Liver (tissue), 9 donors: ENCODE data around the gene NDUFS4. TPM values are rescaled to one million over a fixed set of nuclear protein-coding genes. Genes with fewer than 3 reads are reported as not detected.

Source experiments
- DNase-seq: peaks from one replicate; pipeline ENCODE4 v3.0.0-alpha.2; 2017; ENCODE audit warnings: low spot score
- H3K27ac ChIP-seq, 2 donors: one replicate each; pipeline ENCODE4 v1.7.0; 2013; ENCODE audit warnings: inconsistent platforms in 2 of 2, low read length in 2 of 2, control low read depth in 1 of 2, low read depth in 1 of 2, mild to moderate bottlenecking in 1 of 2
- H3K27me3 ChIP-seq, 4 donors: one replicate each; pipeline versions ENCODE4 v1.6.1 to v1.7.0; 2013; ENCODE audit warnings: low read length in 3 of 4, inconsistent platforms in 1 of 4, mild to moderate bottlenecking in 1 of 4, moderate library complexity in 1 of 4; ENCODE audit not compliant: control insufficient read depth in 4 of 4, insufficient read depth in 4 of 4
- H3K36me3 ChIP-seq, 4 donors: one replicate each; pipeline versions ENCODE4 v1.6.1 to v1.7.0; 2013; ENCODE audit warnings: low read length in 3 of 4, mild to moderate bottlenecking in 3 of 4, low read depth in 1 of 4, moderate library complexity in 1 of 4; ENCODE audit not compliant: control insufficient read depth in 4 of 4, insufficient read depth in 3 of 4
- H3K4me1 ChIP-seq, 4 donors: one replicate each; pipeline versions ENCODE4 v1.6.1 to v1.7.0; 2013; ENCODE audit warnings: low read length in 3 of 4, mild to moderate bottlenecking in 3 of 4, moderate library complexity in 1 of 4; ENCODE audit not compliant: control insufficient read depth in 4 of 4, insufficient read depth in 4 of 4
- H3K4me3 ChIP-seq, 3 donors: one replicate each; pipeline versions ENCODE4 v1.6.1 to v1.7.0; 2013; ENCODE audit warnings: low read length in 3 of 3, control low read depth in 1 of 3, low read depth in 1 of 3, mild to moderate bottlenecking in 1 of 3
- H3K9ac ChIP-seq, 2 donors: one replicate each; pipeline ENCODE4 v1.7.0; 2013; ENCODE audit warnings: low read length in 2 of 2, mild to moderate bottlenecking in 2 of 2, moderate library complexity in 2 of 2, control low read depth in 1 of 2, low read depth in 1 of 2
- H3K9me3 ChIP-seq, 4 donors: one replicate each; pipeline versions ENCODE4 v1.6.1 to v1.7.0; 2013; ENCODE audit warnings: low read length in 3 of 4; ENCODE audit not compliant: control insufficient read depth in 4 of 4
- ATF3 ChIP-seq: IDR thresholded peaks from 2 replicates; pipeline ENCODE4 v1.6.1; 2016; ENCODE audit warnings: antibody characterized with exemption
- CTCF ChIP-seq: fragments of 150-350 bp; IDR thresholded peaks from 2 replicates; pipeline ENCODE4 v1.5.1; 2017; ENCODE audit warnings: improper control_type of control experiment, low read depth, low read length; ENCODE audit not compliant: missing input control
- FOXA1 ChIP-seq: IDR thresholded peaks from 2 replicates; pipeline ENCODE4 v1.6.1; 2016; ENCODE audit warnings: antibody characterized with exemption
- FOXA2 ChIP-seq: IDR thresholded peaks from 2 replicates; pipeline ENCODE4 v1.6.1; 2016; ENCODE audit warnings: antibody characterized with exemption
- GABPA ChIP-seq, 2 donors: IDR thresholded peaks in 1 of 2; conservative IDR thresholded peaks in 1 of 2; 2 replicates each; pipeline ENCODE4 v1.6.1; 2016; ENCODE audit warnings: antibody characterized with exemption in 2 of 2, mild to moderate bottlenecking in 1 of 2, moderate library complexity in 1 of 2
- HNF4A ChIP-seq, 2 donors: conservative IDR thresholded peaks; 2 replicates each; pipeline ENCODE4 v1.6.1; 2016; ENCODE audit warnings: antibody characterized with exemption in 2 of 2, mild to moderate bottlenecking in 2 of 2
- HNF4G ChIP-seq: IDR thresholded peaks from 2 replicates; pipeline ENCODE4 v1.6.1; 2016; ENCODE audit warnings: antibody characterized with exemption
- JUND ChIP-seq, 2 donors: IDR thresholded peaks; 2 replicates each; pipeline ENCODE4 v1.6.1; 2016; ENCODE audit warnings: antibody characterized with exemption in 2 of 2
- MAX ChIP-seq: IDR thresholded peaks from 2 replicates; pipeline ENCODE4 v1.6.1; 2016; ENCODE audit warnings: antibody characterized with exemption
- NR2F2 ChIP-seq: IDR thresholded peaks from 2 replicates; pipeline ENCODE4 v1.6.1; 2016; ENCODE audit warnings: antibody characterized with exemption
- RAD21 ChIP-seq, 2 donors: IDR thresholded peaks; 2 replicates each; pipeline ENCODE4 v1.6.1; 2016; ENCODE audit warnings: antibody characterized with exemption in 2 of 2, mild to moderate bottlenecking in 2 of 2
- RXRA ChIP-seq, 2 donors: IDR thresholded peaks; 2 replicates each; pipeline ENCODE4 v1.6.1; 2017 to 2018; ENCODE audit warnings: antibody characterized with exemption in 2 of 2, mild to moderate bottlenecking in 1 of 2
- SP1 ChIP-seq: IDR thresholded peaks from 2 replicates; pipeline ENCODE4 v1.6.1; 2018; ENCODE audit warnings: antibody characterized with exemption, mild to moderate bottlenecking
- TAF1 ChIP-seq: conservative IDR thresholded peaks from 2 replicates; pipeline ENCODE4 v1.6.1; 2016; ENCODE audit warnings: antibody characterized with exemption, mild to moderate bottlenecking
- YY1 ChIP-seq: IDR thresholded peaks from 2 replicates; pipeline ENCODE4 v1.6.1; 2016; ENCODE audit warnings: antibody characterized with exemption, mild to moderate bottlenecking
- WGBS: extraction: QIAGEN DNeasy Blood & Tissue Kit; methylation state at CpG from one replicate; pipeline ENCODE4 v1.1.7; 2013; 5-methylcytosine and 5-hydroxymethylcytosine counted together
- polyA plus RNA-seq, 2 donors: library from polyadenylated mRNA; stranded (reverse) in 1 of 2; unstranded in 1 of 2; fragments of 200-250 nt in 1 of 2; fragments of >200 nt in 1 of 2; fragmentation: Nextera tagmentation in 1 of 2; extraction: Ambion mirVana in 1 of 2; gene quantifications; one replicate each; pipeline versions ENCODE4 v1.2.1 to v1.2.3, GENCODE V29; 2013 to 2015
- total RNA-seq, 2 donors: library from RNA; depleted of rRNA; stranded (reverse); fragments of >200 nt; gene quantifications; one replicate each; pipeline ENCODE4 v1.2.3, GENCODE V29; 2014
- TF ChIP-seq, protein P1 (sequence below): IDR thresholded peaks from 2 replicates; pipeline ENCODE4 v1.6.1; 2016; ENCODE audit warnings: antibody characterized with exemption, mild to moderate bottlenecking
- donor health status: healthy.
- donor health status: healthy.
- donor health status: healthy.
- donor health status: healthy.
- donor health status: healthy.

NDUFS4 gene
- total and polyA plus RNA-seq, 4 donors = 35.9 to 114 (median 53.4) TPM

- Histone ChIP-seq H3K4me3 (no peak overlapping the region), H3K9ac (no peak overlapping the region), H3K9me3 (no peaks in the 10 kb centered on the region), H3K36me3 (peaks cover 0 to 3% (median 0%) of the 10 kb centered on the region in 4 donors), H3K4me1 (no peaks in the 10 kb centered on the region), H3K27me3 (no peaks in the 10 kb centered on the region), H3K27ac (no peak overlapping the region)
- no peak for DNase-seq
- WGBS = 88% methylated on average over 3 of the region's 3 CpGs
- TF ChIP-seq, protein P1, sequence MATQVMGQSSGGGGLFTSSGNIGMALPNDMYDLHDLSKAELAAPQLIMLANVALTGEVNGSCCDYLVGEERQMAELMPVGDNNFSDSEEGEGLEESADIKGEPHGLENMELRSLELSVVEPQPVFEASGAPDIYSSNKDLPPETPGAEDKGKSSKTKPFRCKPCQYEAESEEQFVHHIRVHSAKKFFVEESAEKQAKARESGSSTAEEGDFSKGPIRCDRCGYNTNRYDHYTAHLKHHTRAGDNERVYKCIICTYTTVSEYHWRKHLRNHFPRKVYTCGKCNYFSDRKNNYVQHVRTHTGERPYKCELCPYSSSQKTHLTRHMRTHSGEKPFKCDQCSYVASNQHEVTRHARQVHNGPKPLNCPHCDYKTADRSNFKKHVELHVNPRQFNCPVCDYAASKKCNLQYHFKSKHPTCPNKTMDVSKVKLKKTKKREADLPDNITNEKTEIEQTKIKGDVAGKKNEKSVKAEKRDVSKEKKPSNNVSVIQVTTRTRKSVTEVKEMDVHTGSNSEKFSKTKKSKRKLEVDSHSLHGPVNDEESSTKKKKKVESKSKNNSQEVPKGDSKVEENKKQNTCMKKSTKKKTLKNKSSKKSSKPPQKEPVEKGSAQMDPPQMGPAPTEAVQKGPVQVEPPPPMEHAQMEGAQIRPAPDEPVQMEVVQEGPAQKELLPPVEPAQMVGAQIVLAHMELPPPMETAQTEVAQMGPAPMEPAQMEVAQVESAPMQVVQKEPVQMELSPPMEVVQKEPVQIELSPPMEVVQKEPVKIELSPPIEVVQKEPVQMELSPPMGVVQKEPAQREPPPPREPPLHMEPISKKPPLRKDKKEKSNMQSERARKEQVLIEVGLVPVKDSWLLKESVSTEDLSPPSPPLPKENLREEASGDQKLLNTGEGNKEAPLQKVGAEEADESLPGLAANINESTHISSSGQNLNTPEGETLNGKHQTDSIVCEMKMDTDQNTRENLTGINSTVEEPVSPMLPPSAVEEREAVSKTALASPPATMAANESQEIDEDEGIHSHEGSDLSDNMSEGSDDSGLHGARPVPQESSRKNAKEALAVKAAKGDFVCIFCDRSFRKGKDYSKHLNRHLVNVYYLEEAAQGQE = no peak
Observed at GRCh38 chr5:53677632-53678031, 117.2 kb downstream of the NDUFS4 start.

- TF ChIP-seq ATF3 = no peak
- H3K4me3 ChIP-seq = no peak overlapping the region
- peaks cover 0 to 9% (median 2%) of the 10 kb centered on the region in 4 donors for H3K36me3 ChIP-seq
- WGBS = 86% methylated on average over 3 of the region's 3 CpGs
- H3K4me1 ChIP-seq = no peaks in the 10 kb centered on the region
- no peak for DNase-seq
- H3K27me3 ChIP-seq = no peaks in the 10 kb centered on the region
- no peak overlapping the region for H3K9ac ChIP-seq
- no peak overlapping the region for H3K27ac ChIP-seq
- H3K9me3 ChIP-seq = no peaks in the 10 kb centered on the region
Observed at GRCh38 chr5:53678981-53679660, 118.7 kb downstream of the NDUFS4 start.

DNA sequence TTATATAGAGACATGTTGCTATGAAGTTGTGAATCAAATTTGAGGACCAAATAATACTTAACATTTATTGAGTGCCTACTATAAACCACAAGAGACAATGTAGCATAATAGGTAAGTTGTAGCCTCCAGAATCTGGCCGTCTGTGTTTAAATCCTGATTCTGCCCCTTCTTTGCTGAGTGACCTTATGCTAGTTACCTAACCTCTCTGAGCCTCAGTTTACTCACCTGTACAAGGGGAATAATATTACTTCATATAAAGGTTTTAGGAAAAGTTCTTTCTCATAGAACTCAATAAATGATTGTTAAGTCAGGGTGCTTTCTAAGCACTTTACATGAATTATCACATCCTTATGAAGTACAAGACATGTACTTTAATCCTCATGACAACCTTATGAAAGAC is 120.6 kb downstream of the NDUFS4 start:
- no peak for DNase-seq
- no peak overlapping the region for H3K9ac ChIP-seq
- peaks cover 0 to 9% (median 3%) of the 10 kb centered on the region in 4 donors for H3K36me3 ChIP-seq
- WGBS = 97% methylated on average over 1 of the region's 1 CpG
- no peaks in the 10 kb centered on the region for H3K27me3 ChIP-seq
- no peaks in the 10 kb centered on the region for H3K4me1 ChIP-seq
- H3K27ac ChIP-seq = no peak overlapping the region
- H3K4me3 ChIP-seq = no peak overlapping the region
- H3K9me3 ChIP-seq = no peaks in the 10 kb centered on the region
- TF ChIP-seq SP1 = no peak
- no peak for TF ChIP-seq HNF4A (conservative IDR thresholded peaks at IDR 0.05)
- no peak for TF ChIP-seq TAF1
- no peak for TF ChIP-seq ATF3
- TF ChIP-seq YY1 = no peak
- no peak for TF ChIP-seq NR2F2
- no peak for TF ChIP-seq FOXA2
- no peak for TF ChIP-seq GABPA (IDR thresholded peaks at IDR 0.05 in 1 of 2, conservative IDR thresholded peaks at IDR 0.05 in 1 of 2)
- no peak for TF ChIP-seq JUND (IDR thresholded peaks at IDR 0.05)
- no peak for TF ChIP-seq CTCF
- no peak for TF ChIP-seq HNF4G
- no peak for TF ChIP-seq FOXA1
- TF ChIP-seq MAX = no peak
- no peak for TF ChIP-seq RXRA (IDR thresholded peaks at IDR 0.05)
- TF ChIP-seq, protein P1 = no peak
- no peak for TF ChIP-seq RAD21 (IDR thresholded peaks at IDR 0.05)
